Measurements from ENCODE around the gene ADGRE3.

DNA sequence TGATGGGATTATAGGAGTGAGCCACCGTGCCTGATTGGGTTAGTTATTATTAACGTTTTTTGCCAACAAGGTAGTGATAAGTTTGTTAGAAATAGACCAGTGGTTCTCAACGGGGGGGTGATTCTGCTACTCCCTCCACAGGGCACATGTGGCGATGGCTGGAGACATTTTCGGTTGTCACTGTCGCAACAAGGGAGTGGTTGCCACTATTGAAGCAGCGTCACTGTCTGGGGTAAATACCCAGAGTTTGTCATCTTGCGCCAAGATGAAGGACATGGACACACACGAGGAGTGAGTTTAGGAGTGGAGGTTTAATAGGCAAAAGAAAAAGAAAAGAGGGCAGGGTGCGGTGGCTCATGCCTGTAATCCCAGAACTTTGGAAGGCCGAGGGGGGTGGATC is 18.9 kb downstream of the ADGRE3 start:
- TF ChIP-seq, protein P1, sequence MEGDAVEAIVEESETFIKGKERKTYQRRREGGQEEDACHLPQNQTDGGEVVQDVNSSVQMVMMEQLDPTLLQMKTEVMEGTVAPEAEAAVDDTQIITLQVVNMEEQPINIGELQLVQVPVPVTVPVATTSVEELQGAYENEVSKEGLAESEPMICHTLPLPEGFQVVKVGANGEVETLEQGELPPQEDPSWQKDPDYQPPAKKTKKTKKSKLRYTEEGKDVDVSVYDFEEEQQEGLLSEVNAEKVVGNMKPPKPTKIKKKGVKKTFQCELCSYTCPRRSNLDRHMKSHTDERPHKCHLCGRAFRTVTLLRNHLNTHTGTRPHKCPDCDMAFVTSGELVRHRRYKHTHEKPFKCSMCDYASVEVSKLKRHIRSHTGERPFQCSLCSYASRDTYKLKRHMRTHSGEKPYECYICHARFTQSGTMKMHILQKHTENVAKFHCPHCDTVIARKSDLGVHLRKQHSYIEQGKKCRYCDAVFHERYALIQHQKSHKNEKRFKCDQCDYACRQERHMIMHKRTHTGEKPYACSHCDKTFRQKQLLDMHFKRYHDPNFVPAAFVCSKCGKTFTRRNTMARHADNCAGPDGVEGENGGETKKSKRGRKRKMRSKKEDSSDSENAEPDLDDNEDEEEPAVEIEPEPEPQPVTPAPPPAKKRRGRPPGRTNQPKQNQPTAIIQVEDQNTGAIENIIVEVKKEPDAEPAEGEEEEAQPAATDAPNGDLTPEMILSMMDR (IDR thresholded peaks at IDR 0.05): no peak
- no peak for TF ChIP-seq POLR2A (IDR thresholded peaks at IDR 0.05)

All from heart left ventricle (tissue), 13 donors.